ENCODE results near the gene PHOSPHO1. TPM values are rescaled to one million over a fixed set of nuclear protein-coding genes. Genes with fewer than 3 reads are reported as not detected.
"Not testable (repeated sequence)": the region's sequence is repeated elsewhere in the genome, so short reads cannot be mapped to it uniquely, and the experiment has no call there.

PHOSPHO1 gene
- total and polyA plus RNA-seq, 8 donors = 0.19 to 0.28 (median 0.22) TPM; not detected in 5

GRCh38 chr17:49269356-49269755, 38.8 kb upstream of the PHOSPHO1 start:
- ATAC-seq (no peak), FAIRE-seq (no peak)
- WGBS, 2 donors = 76 to 82% methylated on average over 5 of the region's 5 CpGs

GRCh38 chr17:49267912-49268311, 37.3 kb upstream of the PHOSPHO1 start:
- FAIRE-seq = no peak
- 71 to 73% methylated on average over 2 to 3 of the region's 3 CpGs for WGBS, 2 donors

More at GRCh38 chr17:49269356-49269755, 38.8 kb upstream of the PHOSPHO1 start:
- intact Hi-C loops (cut with DNase I) = no loop called here
- Histone ChIP-seq H3K27me3 (no peaks in the 10 kb centered on the region), H3K4me1 (no peaks in the 10 kb centered on the region), H3K4me3 (no peak overlapping the region), H3K27ac (no peak overlapping the region), H3K36me3 (no peaks in the 10 kb centered on the region), H3K9me3 (no peaks in the 10 kb centered on the region)
- no peak for TF ChIP-seq CTCF (IDR thresholded peaks at IDR 0.05)
- DNase-seq = no peak

GRCh38 chr17:49266233-49266632, 35.6 kb upstream of the PHOSPHO1 start:
- Histone ChIP-seq H3K27ac (no peak overlapping the region), H3K36me3 (no peaks in the 10 kb centered on the region), H3K4me3 (no peak overlapping the region), H3K4me1 (no peaks in the 10 kb centered on the region), H3K27me3 (no peaks in the 10 kb centered on the region), H3K9me3 (no peaks in the 10 kb centered on the region)
- FAIRE-seq = no peak
- DNase-seq = no peak
- intact Hi-C loops (cut with DNase I) = no loop called here
- TF ChIP-seq CTCF (IDR thresholded peaks at IDR 0.05) = no peak
- WGBS, 2 donors = 90 to 95% methylated on average over 2 of the region's 2 CpGs
- ATAC-seq = no peak

More at GRCh38 chr17:49267912-49268311, 37.3 kb upstream of the PHOSPHO1 start:
- H3K4me3 ChIP-seq = no peak overlapping the region
- intact Hi-C loops (cut with DNase I) = no loop called here
- ATAC-seq = no peak
- no peaks in the 10 kb centered on the region for H3K9me3 ChIP-seq
- no peaks in the 10 kb centered on the region for H3K4me1 ChIP-seq
- TF ChIP-seq CTCF (IDR thresholded peaks at IDR 0.05) = no peak
- no peaks in the 10 kb centered on the region for H3K27me3 ChIP-seq
- no peaks in the 10 kb centered on the region for H3K36me3 ChIP-seq
- H3K27ac ChIP-seq = no peak overlapping the region
- no peak for DNase-seq

- WGBS, 2 donors = 87 to 92% methylated on average over 9 of the region's 9 CpGs
Measured at GRCh38 chr17:49261540-49261939, 31.0 kb upstream of the PHOSPHO1 start.

GRCh38 chr17:49260817-49261291, 30.3 kb upstream of the PHOSPHO1 start:
- no peak for DNase-seq
- TF ChIP-seq CTCF (IDR thresholded peaks at IDR 0.05) = no peak
- H3K4me3 ChIP-seq = peak overlapping the region in 3 of 4 donors; percentile 24 to 58 (median 56)
- peak overlapping the region in 2 of 4 donors; percentile 61 to 71 for H3K27ac ChIP-seq
- no peaks in the 10 kb centered on the region for H3K4me1 ChIP-seq
- H3K9me3 ChIP-seq = no peaks in the 10 kb centered on the region
- WGBS, 2 donors = 51 to 63% methylated on average over 11 of the region's 11 CpGs
- ATAC-seq = peak in 1 of 4 donors; percentile 12
- no peaks in the 10 kb centered on the region for H3K36me3 ChIP-seq
- no peak for FAIRE-seq
- intact Hi-C loops (cut with DNase I) = no loop called here
- no peaks in the 10 kb centered on the region for H3K27me3 ChIP-seq

More at GRCh38 chr17:49261540-49261939, 31.0 kb upstream of the PHOSPHO1 start:
- ATAC-seq; H3K36me3 ChIP-seq; DNase-seq; H3K4me3 ChIP-seq; H3K9me3 ChIP-seq; intact Hi-C loops (cut with DNase I); H3K27me3 ChIP-seq; FAIRE-seq; H3K27ac ChIP-seq; H3K4me1 ChIP-seq: not testable (repeated sequence)

All from pancreas (tissue), 10 donors.